Endothelial cell of umbilical vein (primary cell): ENCODE data around the gene TRIM46.

Experiments used
- CTCF ChIP-seq, 2 donors: IDR thresholded peaks; 1 replicate in 1 of 2; 2 replicates in 1 of 2; pipeline ENCODE4 v1.5.1; 2011; ENCODE audit warnings: low read length in 2 of 2, mild to moderate bottlenecking in 2 of 2, moderate library complexity in 2 of 2, control low read depth in 1 of 2, inconsistent platforms in 1 of 2, low read depth in 1 of 2; ENCODE audit not compliant: insufficient read depth in 1 of 2; ENCODE audit errors: extremely low read depth in 1 of 2
- EZH2 ChIP-seq: IDR thresholded peaks from 2 replicates; pipeline ENCODE4 v1.6.1; 2012; ENCODE audit warnings: borderline replicate concordance, low read depth, mild to moderate bottlenecking, moderate library complexity, low read length, inconsistent platforms; ENCODE audit not compliant: severe bottlenecking
- FOS ChIP-seq: IDR thresholded peaks from 2 replicates; pipeline ENCODE4 v1.6.1; 2011; ENCODE audit warnings: mild to moderate bottlenecking, low read length, moderate library complexity, borderline replicate concordance; ENCODE audit not compliant: insufficient read depth
- JUN ChIP-seq: IDR thresholded peaks from 2 replicates; pipeline ENCODE4 v1.6.1; 2011; ENCODE audit warnings: borderline replicate concordance, low read depth; ENCODE audit not compliant: insufficient read length, insufficient read depth
- MYC ChIP-seq: IDR thresholded peaks from one replicate; pipeline ENCODE4 v1.6.1; 2011; ENCODE audit warnings: mild to moderate bottlenecking, low read depth, low read length
- POLR2A ChIP-seq: IDR thresholded peaks from 2 replicates; pipeline ENCODE4 v1.6.1; 2012; ENCODE audit warnings: low read depth, mild to moderate bottlenecking, control low read depth, low read length
- POLR2AphosphoS5 ChIP-seq: IDR thresholded peaks from 2 replicates; pipeline ENCODE4 v1.6.1; 2012; ENCODE audit warnings: low read depth, mild to moderate bottlenecking, control low read depth, low read length, moderate library complexity; ENCODE audit not compliant: insufficient read depth

- no peak for TF ChIP-seq EZH2
- no peak for TF ChIP-seq MYC
- TF ChIP-seq POLR2AphosphoS5: no peak
- TF ChIP-seq CTCF (IDR thresholded peaks at IDR 0.05; ENCODE audit: extremely low read depth in 1 of 2, insufficient read depth in 1 of 2, low read depth in 1 of 2, low read length in 2 of 2): no peak
- no peak for TF ChIP-seq FOS
- no peak for TF ChIP-seq POLR2A
- no peak for TF ChIP-seq JUN
Observed at GRCh38 chr1:155170806-155171205, 2.8 kb upstream of the TRIM46 start.
